Fibroblast of upper back skin (primary cell): ENCODE data around the gene NAA60.

ENCODE experiments used
- DNase-seq: peaks from one replicate; pipeline ENCODE4 v3.0.0-alpha.2; 2013

NAA60 gene

DNA sequence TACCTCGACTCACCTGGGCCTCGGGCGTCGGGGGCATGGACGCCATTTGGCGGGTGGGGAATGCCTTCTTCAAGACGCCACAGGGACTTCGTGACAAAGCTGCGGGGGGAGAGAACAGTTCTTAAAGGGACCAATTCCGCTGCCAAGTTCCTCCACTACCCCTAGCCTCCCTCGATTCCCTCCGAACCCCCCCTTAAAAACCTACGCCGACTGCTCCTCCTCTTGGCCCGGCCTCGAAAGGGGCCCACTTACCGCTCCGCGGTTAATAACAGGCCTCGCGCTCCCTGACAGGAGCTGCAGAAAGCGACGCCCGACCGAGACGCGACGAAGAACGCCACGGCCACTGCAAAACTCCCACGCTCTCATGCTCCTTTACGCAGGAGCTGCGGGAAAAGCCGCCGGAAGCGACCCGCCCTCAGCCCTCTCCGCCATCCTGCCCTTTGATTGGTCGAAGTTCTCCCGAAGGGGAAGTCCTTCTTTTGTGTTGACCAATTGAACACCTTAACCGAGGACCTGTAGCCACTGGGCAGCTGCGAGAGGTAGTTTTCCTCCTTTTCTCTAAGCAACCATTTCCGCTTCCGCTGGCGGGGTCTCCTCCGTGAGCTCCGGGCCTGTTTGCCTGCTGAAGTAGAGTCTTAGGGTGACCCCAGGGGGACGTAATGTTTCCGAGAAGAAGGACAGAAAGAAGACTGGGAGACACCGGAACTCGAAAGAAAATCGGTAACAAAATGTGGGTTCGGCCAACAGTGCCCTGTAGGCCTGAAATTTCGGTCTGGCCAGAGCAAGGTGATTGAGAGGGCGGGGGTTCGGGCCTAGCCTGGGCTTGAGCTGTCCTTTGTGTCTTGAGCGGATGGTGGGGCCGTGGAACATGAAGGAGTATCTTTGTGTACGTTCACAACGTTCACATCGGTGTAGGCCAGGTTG is at the start of gene NAA60, which contains the start of gene ZNF597:
NAA60 (plus strand) TSS at position 573 of the 924 bp plus-strand sequence. CDS start 32,548 bp downstream, outside the sequence.
ZNF597 (minus strand) TSS at position 397 of the 924 bp plus-strand sequence; CDS start at position 46, 351 bp downstream.
- peak; percentile 94 for DNase-seq

DNA sequence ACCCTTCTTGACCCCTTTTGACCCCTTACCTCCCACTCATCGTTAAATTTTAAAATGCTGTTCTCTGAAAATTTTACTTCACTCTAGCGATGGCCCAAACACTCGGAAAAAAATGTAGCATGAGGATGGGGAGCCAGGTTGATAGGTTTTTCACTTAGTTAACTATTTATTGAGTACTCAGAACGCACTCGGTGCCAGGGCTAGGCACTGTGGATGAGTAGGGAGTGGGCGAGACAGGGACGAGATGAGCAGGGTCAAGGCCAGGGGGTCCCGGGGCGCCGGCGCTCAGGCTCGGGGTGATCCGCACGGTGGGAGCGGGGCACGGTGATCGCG is 43.1 kb upstream of the NAA60 start:
- no peak for DNase-seq

DNA sequence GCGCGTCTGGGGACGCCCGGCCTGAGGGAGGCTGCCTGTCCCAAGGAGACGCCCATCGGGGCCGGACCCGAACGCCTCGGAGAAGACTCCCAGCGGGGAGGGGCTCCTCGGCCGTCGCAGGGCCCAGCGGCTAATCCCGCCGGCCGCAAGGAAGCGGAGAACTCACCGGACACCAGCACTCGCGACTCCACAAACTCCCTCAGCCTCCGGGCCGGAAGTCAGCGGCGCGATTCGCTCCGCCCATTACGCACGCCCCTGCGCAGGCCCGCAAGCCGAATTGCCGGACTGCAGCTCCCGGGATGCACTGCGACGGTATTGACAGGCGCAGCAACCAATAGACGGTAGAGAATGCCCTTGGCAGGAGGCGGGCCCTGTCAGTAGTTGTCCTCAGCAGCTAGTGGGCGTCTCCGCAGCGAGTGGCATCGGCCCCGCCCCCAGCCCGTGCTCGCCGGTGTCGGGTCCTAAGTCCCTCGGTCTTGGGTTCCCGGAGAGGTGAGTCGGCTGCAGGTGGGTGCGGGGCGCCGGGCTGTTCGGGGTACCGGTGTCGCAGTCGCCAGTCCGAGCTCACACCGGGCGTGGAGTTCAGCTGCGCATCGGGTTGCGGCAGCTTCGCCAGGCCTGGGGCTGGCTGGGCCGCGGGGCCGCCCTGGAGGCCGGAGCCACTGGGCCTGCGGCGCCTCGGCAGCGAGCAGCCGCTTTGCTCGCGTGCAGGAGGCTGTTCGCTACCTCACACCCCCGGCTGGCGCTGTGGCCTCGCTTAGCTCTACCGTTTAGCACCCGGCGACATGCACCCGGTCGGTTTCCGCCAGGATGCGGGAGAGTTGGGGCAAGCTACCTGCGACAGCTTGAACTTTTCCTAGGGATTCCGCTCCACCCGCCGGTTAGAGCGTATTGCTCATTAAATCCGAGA is 42.4 kb upstream of the NAA60 start, which contains the start of the genes ZNF174 and ZSCAN32:
ZNF174 (plus strand) TSS at position 437 of the 910 bp plus-strand sequence. CDS start 790 bp downstream, outside the sequence.
ZSCAN32 (minus strand) TSS at position 226 of the 910 bp plus-strand sequence. CDS start 3,447 bp downstream, outside the sequence.
- DNase-seq: peak; percentile 99

DNA sequence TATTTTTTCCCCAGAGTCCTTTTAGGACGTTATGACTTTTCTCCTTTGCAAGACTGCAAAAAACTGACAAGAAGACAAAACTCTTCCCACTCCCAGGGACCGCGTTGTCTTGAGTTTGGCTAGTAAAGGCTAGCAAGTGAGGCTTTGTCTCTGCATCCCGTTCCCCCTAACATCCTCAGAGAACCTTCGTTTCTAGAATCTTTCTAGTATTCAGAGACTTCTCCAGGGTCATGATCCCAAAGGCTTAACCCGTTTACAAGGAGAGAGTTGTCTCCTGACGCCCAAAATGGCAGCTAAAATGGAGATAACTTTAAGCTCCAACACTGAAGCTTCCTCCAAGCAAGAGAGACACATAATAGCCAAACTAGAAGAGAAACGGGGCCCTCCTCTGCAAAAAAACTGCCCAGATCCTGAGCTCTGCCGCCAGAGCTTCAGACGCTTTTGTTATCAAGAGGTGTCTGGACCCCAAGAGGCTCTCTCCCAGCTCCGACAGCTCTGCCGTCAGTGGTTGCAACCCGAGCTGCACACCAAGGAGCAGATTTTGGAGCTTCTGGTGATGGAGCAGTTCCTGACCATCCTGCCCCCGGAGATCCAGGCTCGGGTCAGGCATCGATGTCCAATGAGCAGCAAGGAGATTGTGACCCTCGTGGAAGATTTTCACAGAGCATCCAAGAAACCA is 41.6 kb upstream of the NAA60 start:
- DNase-seq: peak; percentile 8

DNA sequence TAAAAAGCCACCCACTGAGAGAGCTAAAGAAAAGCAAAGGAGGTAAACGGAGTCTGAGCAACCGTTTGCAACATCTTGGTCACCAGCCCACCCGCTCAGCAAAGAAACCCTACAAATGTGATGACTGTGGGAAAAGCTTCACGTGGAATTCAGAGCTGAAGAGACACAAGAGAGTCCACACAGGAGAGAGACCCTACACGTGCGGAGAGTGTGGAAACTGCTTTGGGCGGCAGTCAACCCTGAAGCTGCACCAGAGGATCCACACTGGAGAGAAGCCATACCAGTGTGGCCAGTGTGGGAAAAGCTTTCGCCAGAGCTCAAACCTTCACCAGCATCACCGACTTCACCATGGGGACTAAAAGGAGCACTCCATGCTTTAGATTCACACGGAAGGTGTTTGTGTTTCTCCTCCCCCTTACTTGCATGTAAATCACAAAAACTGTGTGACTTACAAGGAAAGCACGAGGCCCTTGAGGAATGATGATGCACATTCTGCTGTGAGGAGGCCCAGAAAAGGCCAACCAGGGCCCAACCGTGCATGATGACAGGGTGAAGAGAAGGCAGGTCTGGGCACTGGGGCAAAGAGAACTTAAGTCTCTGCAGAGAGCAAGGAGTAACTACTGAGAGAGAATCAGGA is 34.8 kb upstream of the NAA60 start:
- DNase-seq: no peak

DNA sequence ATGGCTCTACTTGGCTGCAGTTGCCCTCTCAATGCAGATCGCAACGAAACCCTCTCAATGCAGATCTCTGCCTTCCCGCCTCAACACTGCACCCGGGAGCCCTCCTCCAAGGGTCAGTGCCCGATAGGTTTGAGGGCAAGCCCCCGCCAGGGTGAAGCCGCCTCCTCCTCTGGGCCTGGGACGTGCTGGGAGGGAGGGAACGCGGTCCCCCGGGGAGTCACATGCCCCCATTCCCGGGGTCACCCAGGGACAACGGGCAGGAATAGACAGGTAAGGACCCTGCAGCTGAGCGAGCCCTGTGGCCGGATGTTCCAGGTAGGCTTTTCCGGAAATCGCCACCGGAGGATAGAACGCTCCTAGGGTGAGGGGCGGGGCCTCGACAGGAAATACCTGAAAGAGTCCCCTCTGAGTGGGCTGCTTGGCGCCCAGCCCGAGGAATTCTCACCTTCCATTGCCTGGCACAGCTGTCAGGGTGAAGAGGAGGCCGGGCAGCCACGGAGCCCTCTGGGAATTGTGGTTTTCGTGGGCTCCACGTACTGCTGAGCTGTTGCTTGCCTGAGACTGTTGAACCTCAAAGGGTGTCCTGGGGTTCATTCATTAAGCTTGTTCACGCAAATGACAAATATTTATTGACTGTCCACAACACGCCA is 29.6 kb upstream of the NAA60 start:
- no peak for DNase-seq

DNA sequence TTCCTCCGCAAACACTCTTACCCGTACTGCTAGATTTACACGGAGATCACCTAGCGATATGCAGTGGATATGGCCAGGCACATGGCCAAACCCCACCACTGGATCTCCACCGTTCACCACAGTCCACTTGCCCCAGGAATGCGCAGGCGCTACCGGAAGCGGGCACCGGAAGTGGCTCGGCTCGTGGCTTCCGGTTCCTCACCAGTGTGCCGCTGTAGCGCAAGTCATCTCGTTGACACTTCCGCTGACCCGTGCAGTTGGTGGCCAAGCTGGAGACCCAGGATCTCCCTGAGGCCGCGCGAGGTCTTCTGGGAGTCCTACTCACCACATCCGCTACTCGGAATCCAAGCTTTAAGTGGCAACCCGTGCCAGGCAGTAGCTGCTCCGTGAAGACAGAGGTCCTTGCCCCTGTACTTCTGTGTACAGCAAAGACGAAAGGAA is 11.7 kb upstream of the NAA60 start:
- DNase-seq: peak; percentile 28

DNA sequence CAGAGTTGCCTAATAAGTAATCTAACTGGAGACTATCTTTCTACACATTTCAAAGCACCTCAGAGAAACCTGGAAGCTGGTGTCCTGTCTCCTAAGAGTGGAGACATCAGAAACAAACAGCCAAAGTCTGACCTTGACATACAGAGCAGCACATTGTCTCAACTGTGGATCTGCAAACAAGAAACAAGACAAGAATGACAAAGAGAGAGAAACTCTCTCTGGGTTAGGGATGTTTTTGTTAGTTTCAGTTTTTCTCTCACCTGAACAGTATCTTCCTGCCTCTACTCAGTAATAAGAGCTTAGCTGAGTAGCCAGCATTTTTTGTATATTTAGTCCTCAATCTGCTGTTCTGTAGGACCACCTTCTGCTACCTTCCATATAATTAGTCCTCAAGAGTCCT is 9.1 kb upstream of the NAA60 start:
- DNase-seq: no peak

DNA sequence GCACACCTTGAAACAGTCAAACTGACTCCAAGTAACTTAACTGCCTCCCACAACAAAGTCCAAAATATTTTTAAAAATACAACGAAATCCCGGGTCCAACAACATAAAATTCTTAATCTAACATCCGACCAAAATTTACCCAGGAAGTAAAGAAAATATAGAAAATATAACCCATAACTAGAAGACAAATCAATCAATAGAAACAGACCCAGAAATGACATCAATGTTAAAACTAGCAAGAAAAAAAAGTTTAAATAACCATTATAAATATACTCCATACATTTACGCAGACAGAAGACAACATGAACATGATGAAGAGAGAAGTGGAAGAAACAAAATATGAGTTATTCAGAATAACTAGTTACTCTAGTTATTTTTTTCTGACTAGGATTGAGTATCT is 3.8 kb upstream of the NAA60 start:
- DNase-seq: no peak

DNA sequence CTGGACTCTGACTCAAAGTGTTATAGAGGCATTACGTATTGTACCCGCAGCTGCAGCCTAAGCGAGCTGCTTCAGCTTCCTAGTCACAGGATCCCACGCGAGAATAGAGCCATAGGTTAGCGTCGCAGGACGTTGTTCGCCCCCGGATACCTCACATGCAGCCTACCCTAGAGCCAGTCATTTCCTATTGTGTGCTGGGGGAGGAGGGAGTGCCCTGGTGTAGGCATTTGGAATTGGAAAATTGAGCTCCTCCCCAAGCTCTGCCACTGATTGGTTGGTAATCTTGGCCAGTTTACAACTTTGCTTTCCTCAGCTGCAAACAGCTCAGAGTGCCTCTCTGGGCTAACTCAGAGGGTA is 530 bp downstream of the NAA60 start:
- DNase-seq: peak; percentile 56

DNA sequence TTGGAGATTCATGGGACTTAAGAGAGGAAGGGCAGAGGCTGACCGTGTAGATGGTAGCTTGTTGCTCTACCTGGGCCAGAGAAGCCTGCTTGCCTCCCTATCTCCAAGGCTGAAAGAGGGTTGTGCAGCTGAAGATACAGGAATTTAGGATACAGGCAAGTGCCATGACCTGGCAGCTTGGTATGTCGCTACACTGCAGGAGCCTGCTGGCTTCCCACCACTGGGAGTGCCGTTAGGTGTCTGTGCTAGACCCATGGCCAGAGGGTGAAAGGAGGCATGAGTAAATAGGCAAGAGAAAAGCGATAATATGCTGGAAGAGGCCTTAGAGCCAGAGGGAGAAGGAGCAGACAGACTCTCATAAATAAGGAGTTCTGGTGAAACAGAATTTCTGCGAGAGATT is 10.6 kb downstream of the NAA60 start:
- no peak for DNase-seq

DNA sequence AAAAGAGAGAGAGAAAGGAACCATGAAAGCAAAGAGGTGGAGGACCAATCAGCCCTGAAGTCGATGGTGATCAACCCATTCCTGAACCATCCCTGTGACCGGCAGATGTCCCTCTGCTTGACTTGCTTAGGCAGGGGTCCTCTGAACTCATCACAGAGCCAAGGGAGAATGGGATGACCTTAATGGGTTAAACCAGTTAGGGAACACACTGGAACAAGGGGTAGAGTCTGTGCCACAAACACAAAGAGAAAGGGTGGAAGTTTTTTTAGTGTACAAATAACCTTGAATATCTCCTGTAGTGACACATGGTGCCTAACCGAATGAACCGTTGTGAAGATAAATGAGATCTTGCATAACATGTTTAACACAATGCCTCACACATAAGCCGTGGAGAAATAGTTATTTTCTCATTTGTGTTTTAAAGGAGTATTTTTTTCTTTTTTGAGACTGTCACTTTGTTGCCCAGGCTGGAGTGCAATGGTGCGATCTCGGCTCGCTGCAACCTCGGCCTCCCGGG is 11.2 kb downstream of the NAA60 start:
- DNase-seq: no peak

DNA sequence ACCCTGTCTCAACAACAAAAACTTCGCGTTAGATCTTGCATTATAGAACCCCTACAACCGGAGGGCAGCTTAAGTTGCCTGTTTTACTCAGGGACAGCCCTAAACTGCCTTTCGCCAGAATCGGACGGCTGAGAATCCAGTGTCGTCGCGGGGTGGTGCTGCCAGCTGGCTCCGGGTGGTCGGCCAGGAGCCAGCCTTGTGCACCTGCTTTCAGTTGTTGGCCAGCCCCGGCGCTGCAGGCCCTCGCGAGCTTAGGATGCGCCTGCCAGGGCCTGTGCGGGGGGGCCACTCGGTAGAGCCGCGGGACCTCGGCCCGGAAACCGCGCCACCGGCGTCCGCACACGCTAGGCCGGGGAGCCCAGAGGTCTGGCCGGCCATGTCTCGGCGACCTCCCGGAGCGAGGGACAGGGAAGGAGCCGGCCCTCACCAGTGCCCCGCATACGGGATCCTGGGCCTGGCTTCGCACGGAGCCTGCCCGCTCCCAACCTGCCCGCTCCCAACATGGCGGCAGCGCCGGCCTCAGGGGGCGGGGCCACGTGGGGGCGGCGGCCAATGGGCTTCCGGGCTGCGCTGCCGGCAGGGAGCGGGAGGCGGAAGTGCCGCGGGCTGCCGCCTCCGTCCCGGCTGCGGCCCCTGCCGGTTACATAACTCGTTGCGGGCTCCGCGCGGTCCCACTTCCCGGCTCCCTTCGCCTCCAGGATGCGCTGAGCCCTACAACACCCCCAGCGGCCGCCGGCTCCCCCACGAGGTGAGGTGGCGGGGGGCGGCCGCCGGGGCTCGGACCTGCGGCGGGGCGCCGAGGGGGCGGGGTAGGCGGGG is 14.2 kb downstream of the NAA60 start:
- DNase-seq: peak; percentile 87

DNA sequence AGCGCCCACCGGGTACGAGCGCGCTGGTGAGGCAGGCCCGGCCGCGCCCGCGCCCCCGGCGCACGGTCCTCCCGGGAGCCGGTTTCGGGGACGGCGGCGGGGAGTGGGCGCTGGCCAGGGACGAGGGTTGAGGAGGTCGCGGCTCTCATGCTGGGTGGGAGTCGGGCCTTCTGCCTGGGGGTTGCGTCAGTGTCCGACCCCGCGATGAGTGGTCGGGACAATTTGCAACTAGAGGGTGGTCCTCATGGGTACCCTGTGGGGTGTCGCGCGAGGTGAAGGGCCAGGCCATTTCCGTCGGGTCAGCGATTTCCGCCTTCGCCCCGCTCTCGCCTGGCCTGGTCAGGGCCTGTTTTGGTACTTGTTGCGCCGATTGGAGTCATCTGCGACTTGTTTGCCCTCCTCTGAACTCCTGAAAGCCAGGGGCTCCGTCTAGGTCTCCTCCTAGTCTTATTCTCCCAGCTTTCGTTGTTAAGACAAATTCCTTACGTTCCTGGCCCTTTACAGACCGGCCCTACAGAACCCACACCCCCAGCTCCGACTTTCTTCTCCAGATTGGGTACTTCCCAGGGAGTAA is 14.9 kb downstream of the NAA60 start:
- DNase-seq: peak; percentile 53

DNA sequence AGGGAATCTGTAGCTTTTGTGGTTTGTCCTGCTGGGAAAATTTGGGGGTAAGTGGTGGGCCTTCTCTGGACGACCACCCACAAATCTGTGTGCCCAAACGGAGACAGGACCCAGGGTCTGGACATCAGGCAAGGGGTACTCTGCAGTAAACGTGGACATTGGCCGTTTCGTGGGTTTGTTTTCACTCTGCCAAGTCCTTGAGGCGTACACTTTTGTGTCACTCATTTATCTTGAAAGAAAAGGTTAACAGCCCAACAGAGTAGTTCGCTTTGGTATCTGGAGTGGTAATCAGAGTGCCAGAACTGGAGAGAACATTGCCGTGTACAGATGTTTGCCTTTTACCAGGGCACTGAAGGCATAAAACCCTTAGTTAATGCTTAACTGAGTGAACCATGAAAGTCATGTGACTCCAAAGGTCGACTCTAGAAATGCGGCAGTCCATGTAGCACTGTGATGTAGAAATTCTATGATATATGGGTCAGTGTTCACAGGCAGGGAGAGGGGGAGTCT is 15.4 kb downstream of the NAA60 start:
- no peak for DNase-seq

DNA sequence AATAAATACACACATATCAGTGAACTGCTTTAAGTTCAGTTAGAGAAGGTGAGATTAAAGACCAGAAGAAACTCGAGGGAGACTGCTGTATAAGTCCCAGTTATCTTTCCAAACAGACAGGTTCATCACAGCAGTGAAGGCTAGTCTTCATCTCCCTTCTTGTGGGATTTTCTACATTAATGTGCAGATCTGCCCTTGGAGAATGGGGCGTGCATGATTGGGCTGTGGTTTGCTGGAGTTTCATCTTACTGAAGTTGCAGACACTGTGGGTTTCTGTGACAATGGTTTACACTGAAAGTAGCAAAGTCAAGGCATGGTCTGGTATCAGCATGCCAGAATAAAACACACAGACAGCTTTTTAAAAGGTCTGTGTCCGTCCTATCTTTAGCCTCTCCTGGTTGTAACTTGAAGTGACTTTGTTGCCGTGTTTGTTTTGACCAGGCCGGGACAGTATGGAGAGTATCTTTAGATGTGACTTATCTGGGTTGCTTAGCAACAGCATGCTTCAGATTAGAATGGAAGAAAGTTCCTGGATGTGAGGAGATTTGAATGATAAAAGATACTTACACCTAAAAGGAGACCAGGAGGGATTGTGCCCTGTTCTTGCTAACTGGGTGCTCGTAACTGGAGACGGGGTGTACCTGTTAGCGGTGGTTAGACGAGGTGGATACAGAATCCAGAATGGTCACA is 16.1 kb downstream of the NAA60 start:
- DNase-seq: no peak

DNA sequence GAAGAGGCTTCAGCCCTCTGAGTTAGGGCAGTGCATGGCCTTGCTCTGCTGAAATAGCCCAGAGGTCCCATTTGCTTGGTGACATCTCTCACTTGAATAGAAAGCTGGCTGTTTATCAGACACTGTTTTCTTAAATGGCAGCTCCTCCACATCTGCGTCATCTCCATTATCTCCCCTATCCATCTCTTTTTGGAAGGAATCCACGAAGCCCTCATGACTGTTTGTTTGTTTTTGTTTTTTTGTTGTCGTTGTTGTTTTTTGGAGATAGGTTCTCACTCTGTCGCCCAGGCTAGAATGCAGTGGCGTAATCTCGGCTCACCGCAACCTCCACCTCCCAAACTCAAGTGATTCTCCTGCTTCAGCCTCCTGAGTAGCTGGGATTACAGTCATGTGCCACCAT is 16.6 kb downstream of the NAA60 start:
- no peak for DNase-seq

DNA sequence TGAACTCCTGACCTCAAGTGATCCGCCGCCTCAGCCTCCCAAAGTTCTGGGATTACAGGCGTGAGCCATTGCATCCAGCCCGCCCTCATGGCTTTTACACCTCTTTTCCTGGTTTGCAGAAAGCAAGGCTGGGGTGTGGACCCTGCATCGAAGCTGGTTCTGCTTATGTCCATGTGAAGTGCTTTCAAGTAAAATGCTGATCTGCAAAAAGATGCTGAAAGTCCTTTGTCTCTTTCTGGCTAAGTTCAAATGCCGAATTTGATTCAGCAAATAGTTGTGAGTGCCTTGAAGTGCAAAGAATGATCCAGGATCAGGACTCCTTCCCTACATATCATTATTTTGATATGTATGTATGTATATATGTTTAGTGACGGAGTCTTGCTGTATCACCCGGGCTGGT is 17.1 kb downstream of the NAA60 start:
- no peak for DNase-seq

DNA sequence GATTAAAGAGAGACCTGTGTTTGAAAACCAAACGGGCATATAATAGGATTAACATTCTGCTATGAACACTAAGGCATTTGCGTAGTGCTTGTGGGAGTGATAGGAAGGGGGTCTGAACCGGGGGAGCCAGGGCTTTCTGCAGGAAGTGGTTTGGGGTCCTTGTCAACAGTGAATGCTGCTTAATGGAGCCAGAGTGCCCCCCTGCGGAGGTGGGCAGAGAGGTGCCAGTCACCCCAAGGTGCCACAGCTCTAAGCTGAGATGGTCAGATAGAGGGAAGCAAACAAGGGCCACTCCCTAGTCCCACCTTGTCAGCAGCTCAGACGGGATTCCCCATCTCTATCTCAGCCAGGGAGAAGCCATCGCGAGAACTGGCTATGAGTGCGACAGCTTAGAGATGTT is 17.7 kb downstream of the NAA60 start:
- DNase-seq: no peak
